Stimulated activated CD4-positive, alpha-beta T cell treated with anti-CD3 and anti-CD28 coated beads, TNF-alpha, amount 100 ng/mL, for 4 hours (primary cell): ENCODE data around the gene CRNKL1.

Experiments
- DNase-seq, 3 experiments: peaks; one replicate each; pipeline ENCODE4 v3.0.0-alpha.2; 2020; ENCODE audit warnings: low read depth in 3 of 3

Gene CRNKL1

DNA sequence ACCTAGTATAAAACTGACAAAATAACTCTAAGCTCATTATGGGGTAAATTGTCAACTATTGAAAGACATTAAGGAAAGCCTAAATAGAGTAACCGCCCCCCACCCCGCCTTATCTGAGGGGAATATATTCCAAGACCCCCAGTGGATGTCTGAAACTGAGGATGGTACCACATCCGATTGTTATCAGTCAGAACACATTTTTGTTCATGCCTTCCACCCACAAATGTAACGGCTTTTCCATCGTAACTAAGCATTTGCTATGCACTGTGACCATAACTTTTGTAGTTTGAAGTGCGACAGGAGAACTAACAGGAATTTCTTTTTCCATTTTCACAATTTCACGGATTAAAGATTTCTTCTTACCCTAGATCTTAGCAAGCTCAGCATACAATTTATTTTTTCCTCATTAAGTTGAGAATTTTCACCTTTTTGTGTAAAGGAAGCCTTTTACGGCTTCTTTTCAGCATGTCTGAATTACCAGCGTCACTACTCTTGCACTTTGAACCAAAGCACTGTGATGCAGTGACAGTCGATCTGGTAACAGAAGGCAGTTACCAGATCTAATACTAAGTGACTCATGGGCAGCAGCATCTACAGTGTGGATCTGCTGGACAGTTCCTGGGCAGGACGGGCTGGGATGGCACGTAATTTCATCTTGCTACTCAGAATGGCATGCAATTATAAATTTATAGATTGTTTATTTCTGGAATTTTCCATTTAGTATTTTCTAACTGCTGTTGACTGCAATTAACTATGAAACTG, 11.9 kb upstream of the CRNKL1 start:
- DNase-seq = no peak

DNA sequence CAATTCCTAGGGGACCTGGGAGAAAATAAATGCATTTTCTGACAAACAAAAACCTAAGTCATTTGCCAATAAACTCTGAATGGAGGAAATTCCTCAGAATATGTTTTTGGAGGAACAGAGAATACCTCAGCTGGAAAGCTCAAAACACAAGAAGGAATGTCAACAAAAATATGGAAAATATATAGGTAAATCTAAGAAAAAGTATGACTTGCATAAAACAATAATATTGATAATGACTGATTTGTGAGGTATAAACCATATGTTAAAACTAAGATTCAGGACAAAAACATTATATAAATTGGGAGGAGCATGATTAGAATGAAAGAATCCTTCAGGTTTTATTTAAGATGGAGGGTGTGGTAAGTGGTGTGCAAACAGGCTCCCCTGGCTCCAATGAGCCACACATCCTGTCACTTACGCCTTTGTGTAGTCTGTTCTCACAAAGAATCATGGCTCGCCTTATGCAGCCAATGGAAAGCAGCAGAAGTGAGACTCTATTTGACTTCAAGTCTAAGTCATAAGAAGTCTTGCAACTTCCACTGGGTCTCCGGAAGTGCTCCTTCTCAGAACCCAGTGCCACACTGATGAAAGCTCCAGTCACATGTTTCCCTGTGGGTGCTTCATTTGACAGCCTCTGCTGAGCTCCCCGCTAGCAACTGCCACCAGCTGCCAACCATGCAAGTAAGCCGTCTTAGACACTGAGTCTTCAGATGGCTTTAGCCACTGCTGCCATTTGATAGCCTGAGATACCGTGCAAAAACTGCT, 8.2 kb upstream of the CRNKL1 start:
- no peak for DNase-seq

DNA sequence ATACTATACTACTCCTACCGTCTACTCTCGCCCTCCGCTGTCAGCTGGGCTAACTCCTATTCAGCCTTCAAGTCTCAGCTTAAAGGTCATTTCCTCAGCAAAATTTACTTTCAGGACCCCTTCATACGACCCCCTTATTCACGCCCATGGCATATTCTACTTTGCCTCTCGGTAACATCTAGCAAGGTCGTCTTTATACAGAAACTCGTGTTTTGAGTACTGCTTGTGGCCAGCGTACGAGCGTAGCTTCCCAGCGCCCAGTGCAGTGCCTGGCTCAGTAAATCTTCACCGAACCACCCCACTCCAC, 546 bp downstream of the CRNKL1 start:
- DNase-seq = no peak

DNA sequence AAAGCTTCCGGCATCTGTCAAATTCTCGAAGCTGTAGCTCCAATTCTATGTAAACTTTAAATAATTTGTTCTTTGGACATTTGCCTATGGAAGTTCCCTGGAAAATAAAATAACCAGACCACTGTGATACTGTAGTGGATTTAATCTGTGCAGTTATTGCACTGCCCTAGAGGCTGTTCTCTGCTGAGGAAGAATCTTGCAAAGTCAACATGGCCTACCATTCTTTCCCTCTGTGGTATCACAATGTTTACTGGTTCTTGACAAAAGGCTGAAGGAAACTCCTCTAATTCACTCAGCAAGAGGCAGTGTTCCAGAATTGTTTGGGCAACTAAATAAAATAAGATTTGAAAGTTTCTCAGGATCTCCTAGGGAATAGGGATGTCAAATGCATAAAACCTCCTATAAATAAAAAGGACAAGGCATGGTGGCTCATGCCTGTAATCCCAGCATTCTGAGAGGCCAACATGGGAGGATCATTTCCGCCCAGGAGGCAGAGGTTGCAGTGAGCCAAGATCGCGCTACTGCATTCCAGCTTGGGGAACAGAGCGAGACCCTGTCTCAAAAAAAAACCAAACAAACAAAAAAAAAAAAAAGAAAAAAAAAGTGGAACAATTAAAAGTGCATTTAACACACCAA, 12.4 kb downstream of the CRNKL1 start:
- no peak for DNase-seq

DNA sequence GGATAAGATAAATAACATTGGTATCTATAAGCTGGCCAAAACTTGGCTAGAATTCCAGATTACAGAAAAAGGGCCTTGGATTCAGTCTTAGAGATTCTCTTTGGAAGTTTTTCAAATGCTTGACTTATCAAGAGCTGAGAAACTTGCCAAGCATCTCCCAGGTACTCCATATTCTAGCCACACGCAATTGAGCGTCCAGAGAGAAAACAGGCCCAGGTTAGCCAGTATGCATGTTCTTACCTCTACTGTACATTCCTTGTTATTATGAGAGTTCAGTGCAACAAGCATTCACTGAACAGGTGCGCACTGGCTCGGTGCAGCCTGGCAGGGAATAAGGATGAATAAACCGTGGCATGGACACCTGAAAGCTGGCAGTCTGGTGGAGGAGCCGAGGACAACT, 13.7 kb downstream of the CRNKL1 start:
- DNase-seq = no peak

DNA sequence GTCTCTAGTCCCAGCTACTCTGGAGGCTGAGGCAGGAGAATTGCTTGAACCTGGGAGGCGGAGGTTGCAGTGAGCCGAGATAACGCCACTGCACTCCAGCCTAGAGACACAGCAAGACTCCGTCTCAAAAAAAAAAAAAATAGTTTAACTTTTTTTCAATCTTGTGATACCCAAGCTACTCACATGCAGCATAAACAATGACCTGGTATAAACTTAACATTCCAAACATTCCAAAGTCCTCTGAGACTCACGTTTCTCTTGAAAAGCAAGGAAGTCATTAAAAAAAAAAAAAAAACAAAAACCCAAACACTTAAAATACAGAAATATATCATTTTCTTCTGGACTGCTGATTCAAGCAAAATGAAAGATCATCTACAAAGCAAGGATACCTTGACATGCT, 14.3 kb downstream of the CRNKL1 start:
- DNase-seq = no peak

DNA sequence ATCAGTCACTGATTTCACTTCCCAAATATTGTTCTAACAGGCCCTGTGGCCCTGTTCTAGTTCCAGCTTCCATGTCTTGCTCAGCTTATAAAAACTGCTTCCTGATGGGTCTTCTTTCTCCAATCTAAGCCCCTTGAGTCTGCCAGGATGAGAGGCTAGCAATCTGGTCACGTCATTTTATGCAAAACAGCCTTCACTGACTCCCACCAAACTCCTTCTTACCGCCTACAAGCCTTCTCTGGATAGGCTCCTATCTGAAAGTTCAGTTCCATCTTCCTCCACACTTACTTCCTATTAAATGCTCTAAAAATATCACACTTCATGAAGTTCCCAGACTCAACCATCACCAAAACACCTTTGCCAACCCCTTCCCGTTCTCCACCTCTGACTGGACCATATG, 15.5 kb downstream of the CRNKL1 start:
- DNase-seq = no peak

DNA sequence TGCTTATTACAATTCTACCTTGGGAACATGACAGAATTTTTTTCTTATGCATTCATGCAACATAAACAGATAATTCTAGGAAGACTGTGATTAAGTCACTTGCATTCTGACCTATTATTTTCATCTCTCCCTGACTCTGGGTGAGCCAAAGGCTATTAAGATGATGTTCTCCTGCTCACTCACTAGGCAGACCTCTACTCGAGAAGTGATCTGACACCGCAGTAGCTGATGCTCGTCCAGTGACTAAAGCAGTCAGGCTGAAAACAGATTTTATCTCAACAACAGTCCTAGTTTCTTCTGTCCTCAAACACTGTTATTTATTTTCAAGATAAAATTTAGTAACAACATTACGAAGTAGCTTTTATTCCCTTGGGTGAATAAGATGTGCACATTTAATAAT, 17.8 kb downstream of the CRNKL1 start:
- no peak for DNase-seq

DNA sequence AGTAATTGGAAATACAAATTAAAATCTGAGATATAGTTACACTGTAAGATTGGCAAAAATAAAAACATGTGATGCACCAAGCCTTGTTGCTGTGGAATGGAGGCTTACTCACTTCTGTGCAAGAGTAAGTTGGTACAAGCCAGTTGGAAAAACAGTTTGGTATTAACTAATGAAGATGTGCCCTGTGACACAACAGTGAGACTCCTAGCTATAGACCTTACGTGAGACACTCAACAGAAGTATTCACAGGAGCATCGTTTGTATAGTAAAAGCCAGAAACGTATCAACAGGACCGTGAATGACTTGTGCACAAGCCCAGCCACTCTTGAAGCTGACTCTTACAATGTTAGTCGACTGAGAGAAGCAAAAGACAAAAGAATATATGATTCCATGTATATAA, 20.5 kb downstream of the CRNKL1 start:
- DNase-seq = no peak

DNA sequence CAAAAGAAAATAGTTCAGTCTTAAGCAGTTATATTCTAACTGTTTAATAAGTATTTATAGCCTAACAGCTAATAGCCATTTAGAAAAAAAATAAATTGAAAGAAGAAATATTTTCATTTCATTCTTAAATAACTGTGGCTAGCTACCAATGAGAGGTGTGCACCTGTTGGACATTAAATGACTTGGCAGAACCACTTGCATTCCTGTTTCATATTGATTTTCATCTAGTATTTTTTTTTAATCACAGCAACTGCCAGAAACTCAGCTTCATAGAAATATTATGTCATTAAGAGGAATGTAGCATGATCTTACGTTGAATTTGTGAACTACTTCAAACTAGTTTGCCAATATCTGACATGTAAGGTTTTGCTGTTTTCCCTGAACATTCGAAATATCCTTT, 25.0 kb downstream of the CRNKL1 start:
- DNase-seq = no peak

DNA sequence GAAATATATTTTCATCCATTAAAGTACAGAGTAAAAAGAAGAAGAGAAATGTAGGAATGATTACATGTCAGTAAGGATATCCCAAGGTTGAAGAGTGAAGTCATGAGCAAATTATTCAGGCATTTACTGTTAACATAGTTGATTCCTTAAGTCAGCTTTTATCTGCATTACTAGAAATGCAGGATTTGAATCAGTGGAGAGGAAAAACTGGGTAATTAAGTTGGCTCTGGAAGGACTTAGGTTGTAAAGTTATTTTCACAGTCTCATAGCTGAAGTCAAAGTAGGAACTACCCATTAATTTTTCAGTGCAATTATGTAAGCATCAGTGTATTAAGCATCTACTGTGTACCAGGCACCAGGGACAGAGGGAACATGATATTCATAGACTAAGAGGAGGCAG, 27.3 kb downstream of the CRNKL1 start:
- no peak for DNase-seq

DNA sequence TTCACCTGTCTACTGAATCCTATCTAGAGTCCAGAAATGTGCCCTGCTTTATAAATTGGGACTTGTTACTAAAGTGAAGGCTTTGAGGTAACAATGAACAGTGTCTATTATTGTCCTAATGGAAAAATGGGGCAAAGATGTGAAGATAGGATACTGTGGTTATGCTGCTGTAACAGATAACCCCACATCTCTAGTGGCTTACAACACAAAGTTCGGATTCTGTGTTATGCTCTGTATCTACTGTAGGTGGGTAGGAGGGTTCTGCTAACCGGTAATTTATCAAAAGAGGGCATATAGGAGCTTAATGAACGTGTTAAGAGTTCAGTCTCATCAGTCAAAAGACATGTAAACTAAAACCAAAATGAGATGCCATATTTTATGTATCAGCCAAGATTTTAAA, 28.9 kb downstream of the CRNKL1 start:
- no peak for DNase-seq

DNA sequence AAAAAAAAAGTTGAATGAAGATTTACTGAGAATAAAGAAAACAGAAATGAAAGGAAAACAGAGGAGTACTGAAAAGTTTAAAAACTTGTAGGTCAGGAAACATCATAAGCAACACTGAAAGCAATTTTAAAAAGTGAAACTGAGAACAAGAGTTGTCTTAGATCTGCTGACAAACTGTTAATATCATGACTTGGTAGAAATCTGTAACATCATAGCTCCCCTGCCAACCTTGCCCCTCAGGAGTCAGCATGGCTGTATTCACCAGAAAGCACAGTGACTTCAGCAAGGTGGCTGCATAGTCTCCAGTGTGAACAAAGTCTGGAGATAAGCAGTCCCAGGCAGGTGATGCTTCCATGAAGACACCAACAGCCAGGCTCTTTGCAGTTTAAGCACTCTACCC, 29.8 kb downstream of the CRNKL1 start:
- DNase-seq = no peak

DNA sequence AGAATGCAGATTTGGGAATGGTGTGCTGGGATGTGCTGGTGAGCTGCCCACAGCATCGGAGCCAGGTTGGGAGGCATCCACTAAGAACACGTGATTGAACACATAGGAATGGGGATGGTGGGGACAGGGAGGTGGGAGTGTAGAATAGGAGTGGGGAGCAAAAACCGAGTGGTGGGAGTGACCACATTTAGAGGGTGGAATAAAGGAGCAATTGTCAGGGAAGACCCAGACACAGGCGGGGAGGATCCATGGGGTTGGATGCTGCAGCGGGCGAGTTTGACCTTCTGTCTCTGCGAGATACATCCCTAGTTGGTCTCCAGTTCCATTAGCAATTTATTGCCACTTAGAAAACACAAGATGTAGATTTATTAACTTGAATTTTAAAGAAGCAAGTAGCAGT, 30.4 kb downstream of the CRNKL1 start:
- no peak for DNase-seq

DNA sequence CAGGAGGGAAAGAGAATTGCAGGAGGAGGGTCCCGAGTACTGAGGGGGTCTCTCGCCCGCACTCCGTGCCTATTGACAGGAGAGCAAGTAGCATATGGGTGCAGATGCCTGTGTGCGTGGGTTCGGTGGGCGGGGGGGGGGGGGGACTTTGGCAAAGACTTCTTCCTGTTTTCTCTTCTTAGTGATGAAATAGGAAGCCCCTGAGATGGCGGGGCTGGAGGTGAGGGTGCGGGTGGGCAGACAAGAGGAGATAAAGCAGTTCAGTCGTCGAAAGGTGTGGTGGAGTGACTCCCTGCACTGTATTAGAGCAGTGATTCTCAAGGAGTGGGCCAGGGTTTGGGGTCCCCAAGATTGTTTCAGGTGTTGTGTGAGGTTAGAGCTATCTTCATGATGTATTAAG, 31.4 kb downstream of the CRNKL1 start:
- no peak for DNase-seq

DNA sequence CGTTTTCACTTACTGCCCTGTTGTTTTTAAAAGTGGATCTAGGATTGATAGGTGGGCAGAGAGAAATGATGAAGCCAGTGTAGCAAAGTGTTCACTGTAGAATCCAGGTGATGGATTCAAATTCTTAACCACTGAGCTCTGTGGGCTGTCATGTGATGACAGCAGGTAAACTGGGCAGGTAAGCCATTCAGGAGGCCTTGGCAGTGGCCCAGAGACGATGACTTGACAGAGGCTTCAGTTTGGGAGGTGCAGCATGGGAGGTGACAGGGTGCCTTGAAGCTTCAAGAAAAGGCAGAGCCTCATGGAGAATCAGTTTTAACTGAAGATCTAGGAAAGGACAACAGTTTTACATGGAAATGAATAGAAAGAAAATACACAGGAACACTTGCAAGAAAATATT, 33.1 kb downstream of the CRNKL1 start:
- no peak for DNase-seq

DNA sequence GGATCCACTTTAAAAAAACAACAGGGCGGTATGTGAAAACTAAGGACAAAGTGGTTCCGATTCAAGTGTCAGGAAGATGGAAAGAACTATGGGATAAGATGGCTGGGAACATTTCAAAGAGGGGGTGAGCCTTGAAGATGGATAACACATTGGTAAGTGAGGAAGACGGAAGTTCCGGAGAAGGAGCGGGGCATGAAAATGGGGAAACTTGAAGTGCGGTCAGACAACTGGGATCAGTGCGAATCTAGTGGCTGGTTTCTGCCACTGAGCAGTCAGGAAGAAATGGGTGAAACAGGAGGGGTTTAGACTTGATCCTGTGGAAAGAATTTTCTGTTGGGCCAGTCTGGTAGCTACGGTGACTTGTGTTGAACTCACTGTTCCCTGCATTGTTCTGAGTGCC, 33.9 kb downstream of the CRNKL1 start:
- DNase-seq = no peak

DNA sequence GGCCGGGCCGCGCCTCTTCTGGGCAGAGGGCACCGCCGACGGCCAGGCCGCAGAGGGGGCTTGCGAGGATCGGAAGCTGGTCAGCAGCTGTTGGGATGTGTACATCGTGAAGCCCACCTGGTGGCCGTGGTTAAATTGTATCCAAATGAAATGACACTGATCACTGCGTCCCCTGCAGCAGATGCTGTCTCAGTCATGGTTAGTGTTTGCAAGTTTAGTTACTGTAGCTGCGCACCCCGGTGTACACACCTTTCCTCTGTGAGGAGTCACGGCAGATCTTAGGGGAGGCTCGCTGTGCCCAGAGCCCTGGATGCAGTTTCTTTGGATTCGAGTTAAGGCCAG, 34.5 kb downstream of the CRNKL1 start:
- no peak for DNase-seq

DNA sequence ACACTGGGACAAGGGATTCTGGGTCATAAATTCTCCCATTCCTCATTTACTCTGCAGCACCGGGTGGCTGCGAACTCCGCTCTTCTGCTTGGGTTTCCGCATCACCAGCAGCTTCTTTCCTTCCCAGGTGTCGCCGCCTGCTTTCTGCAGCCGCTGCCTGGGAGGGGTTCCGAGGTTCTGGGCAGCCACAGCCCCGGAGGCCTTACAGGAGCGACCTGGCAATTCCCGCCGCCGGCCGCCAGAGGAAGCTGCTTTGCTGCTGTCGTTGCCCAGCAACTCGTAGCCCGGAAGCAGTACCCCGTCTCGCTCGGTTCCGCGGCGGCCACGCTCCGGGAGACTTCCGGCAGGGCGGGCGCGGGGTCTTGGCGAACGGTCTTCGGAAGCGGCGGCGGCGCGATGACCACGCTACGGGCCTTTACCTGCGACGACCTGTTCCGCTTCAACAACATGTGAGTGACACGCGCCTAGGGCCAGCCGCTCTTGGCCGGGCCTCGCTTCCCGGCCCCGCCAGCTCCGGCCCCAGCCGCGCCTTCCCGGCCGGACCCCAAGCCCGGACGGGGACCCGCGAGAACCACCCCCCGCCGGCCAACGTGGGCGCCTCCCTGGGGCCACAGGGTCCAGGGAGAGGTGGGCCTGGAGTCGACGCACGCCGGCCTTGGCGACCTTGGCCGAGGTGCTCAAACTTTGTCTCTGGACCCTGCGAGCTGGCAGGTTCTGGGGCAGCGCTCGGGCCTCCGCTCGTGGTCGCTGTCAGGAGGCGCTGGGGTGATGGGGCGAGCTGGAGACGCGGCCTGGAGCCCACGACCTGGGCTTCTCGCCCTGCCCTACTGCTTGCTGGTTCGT, 35.0 kb downstream of the CRNKL1 start, which contains the start of gene NAA20:
Gene NAA20 (plus strand): TSS at position 362 of the 843 bp plus-strand sequence. CDS start 35 bp downstream, at position 397.
- DNase-seq = peak; percentile 82 to 84 (median 83)

DNA sequence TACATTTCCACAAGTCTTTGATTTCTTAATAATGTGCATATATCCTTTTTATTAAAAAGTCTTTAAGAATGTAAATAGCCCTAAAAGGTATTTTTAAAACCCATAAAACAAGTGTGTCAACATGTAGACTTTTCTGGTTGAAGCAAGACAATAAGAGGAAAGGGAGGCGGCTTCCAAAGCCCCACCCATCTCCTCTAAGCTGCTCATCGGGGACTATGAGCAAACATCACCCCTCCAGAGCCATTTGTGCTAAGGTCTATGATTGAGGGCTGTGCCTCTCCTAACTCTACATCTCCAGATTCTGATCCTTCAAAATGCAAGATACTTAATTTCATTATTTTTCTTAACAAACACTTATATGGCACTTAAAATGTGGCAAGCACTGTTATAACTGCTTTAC, 37.6 kb downstream of the CRNKL1 start:
- no peak for DNase-seq

DNA sequence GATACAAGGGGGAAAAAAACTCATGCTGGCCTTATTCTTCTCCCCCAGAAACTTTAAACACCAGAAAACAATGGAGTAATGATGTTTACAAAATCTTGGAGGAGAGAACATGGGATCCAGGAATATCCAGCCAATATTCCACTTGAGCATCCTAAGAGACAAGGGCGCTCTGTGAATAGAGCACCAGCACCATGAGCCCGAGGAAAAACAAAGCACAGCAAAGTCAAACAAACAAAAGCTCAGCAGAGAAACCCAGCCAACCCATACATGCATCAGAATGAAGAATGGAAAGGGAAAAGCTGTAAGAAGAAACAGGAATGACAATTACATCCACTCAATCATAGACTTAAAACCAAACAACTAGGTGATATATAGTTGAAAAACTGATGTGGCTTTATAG, 39.7 kb downstream of the CRNKL1 start:
- DNase-seq = no peak
